WTC11 (cell line): ENCODE results near the gene KICS2. TPM values are rescaled to one million over a fixed set of nuclear protein-coding genes. Genes with fewer than 3 reads are reported as not detected.

Experiments
- ATAC-seq: fragments of 200-7000 bp; cut with Tn5 transposase; 2 replicates; pipeline ENCODE4 v1.10.0; 2021; ENCODE audit warnings: mild to moderate bottlenecking, moderate library complexity
- CTCF ChIA-PET: fragments of 300-600 bp; sonication (Branson Sonifier 250); formaldehyde crosslinking; loops from one replicate; lab custom pipeline; 2021; ENCODE audit warnings: antibody characterized with exemption; lab: Charles Lee
- POLR2A ChIA-PET: fragments of 350-600 bp; sonication (Branson Sonifier 250); formaldehyde crosslinking; loops from one replicate; lab custom pipeline; 2021; ENCODE audit warnings: antibody characterized with exemption; lab: Charles Lee
- DNase-seq: peaks from one replicate; pipeline ENCODE4 v3.0.0; 2021; ENCODE audit warnings: low spot score
- H3K27ac Mint-ChIP-seq: 2 replicates; pipeline ENCODE4 v1.8.0; 2021; ENCODE audit warnings: mixed read lengths
- H3K27me3 Mint-ChIP-seq: 2 replicates; pipeline ENCODE4 v1.8.0; 2021; ENCODE audit warnings: low read depth, mild to moderate bottlenecking, moderate library complexity, mixed read lengths
- H3K36me3 Mint-ChIP-seq: 2 replicates; pipeline ENCODE4 v1.8.0; 2021; ENCODE audit warnings: mixed read lengths
- H3K4me1 Mint-ChIP-seq: 2 replicates; pipeline ENCODE4 v1.8.0; 2022; ENCODE audit warnings: mixed read lengths
- H3K4me3 Mint-ChIP-seq: 2 replicates; pipeline ENCODE4 v1.8.0; 2021; ENCODE audit warnings: mild to moderate bottlenecking, moderate library complexity, mixed read lengths
- H3K9me3 Mint-ChIP-seq: 2 replicates; pipeline ENCODE4 v1.8.0; 2021; ENCODE audit warnings: mixed read lengths
- ARID4B ChIP-seq: sonication (generic); formaldehyde crosslinking; IDR thresholded peaks from 2 replicates; pipeline ENCODE4 v1.8.0; 2023; ENCODE audit warnings: missing genetic modification reagents, mild to moderate bottlenecking, borderline replicate concordance
- ATF2 ChIP-seq: sonication (generic); formaldehyde crosslinking; IDR thresholded peaks from 2 replicates; pipeline ENCODE4 v1.8.1; 2022; ENCODE audit warnings: low read depth, missing genetic modification reagents, borderline replicate concordance
- CDX4 ChIP-seq: fragments of 250-450 bp; sonication (Bioruptor Pico); IDR thresholded peaks from 2 replicates; pipeline ENCODE4 v1.9.0; 2021; ENCODE audit warnings: moderate library complexity, mild to moderate bottlenecking, inconsistent platforms, borderline replicate concordance
- E2F1 ChIP-seq: sonication (generic); formaldehyde crosslinking; IDR thresholded peaks from 2 replicates; pipeline ENCODE4 v1.8.0; 2022; ENCODE audit warnings: mild to moderate bottlenecking, missing genetic modification reagents
- E2F5 ChIP-seq: sonication (generic); formaldehyde crosslinking; IDR thresholded peaks from 2 replicates; pipeline ENCODE4 v1.8.1; 2022; ENCODE audit warnings: mild to moderate bottlenecking, moderate library complexity, missing genetic modification reagents
- EMX1 ChIP-seq: fragments of 250-450 bp; sonication (Bioruptor Pico); IDR thresholded peaks from 2 replicates; pipeline ENCODE4 v1.8.0; 2021; ENCODE audit warnings: mild to moderate bottlenecking
- HMGA2 ChIP-seq: fragments of 250-450 bp; sonication (Bioruptor Pico); IDR thresholded peaks from 2 replicates; pipeline ENCODE4 v1.4.0; 2021; ENCODE audit warnings: mild to moderate bottlenecking, moderate library complexity
- HMGXB4 ChIP-seq: sonication (generic); formaldehyde crosslinking; IDR thresholded peaks from 2 replicates; pipeline ENCODE4 v1.8.1; 2023; ENCODE audit warnings: mild to moderate bottlenecking, moderate library complexity, missing genetic modification reagents
- IRF2 ChIP-seq: sonication (generic); formaldehyde crosslinking; IDR thresholded peaks from 2 replicates; pipeline ENCODE4 v1.8.0; 2022; ENCODE audit warnings: low read depth, missing genetic modification reagents, borderline replicate concordance
- JUN ChIP-seq: sonication (generic); formaldehyde crosslinking; IDR thresholded peaks from 2 replicates; pipeline ENCODE4 v1.8.0; 2023; ENCODE audit warnings: mild to moderate bottlenecking, missing genetic modification reagents
- MXD4 ChIP-seq: fragments of 250-450 bp; sonication (Bioruptor Pico); IDR thresholded peaks from 2 replicates; pipeline ENCODE4 v1.8.0; 2021; ENCODE audit warnings: mild to moderate bottlenecking, moderate library complexity, borderline replicate concordance
- PRRX2 ChIP-seq: fragments of 250-450 bp; sonication (Bioruptor Pico); IDR thresholded peaks from 2 replicates; pipeline ENCODE4 v1.8.0; 2021; ENCODE audit warnings: mild to moderate bottlenecking
- RELA ChIP-seq: sonication (generic); formaldehyde crosslinking; IDR thresholded peaks from 2 replicates; pipeline ENCODE4 v1.8.1; 2022; ENCODE audit warnings: missing genetic modification reagents, mild to moderate bottlenecking, borderline replicate concordance
- TEAD1 ChIP-seq: sonication (generic); formaldehyde crosslinking; IDR thresholded peaks from 2 replicates; pipeline ENCODE4 v1.8.0; 2022; ENCODE audit warnings: mild to moderate bottlenecking, missing genetic modification reagents
- TEAD4 ChIP-seq: sonication (generic); formaldehyde crosslinking; IDR thresholded peaks from 2 replicates; pipeline ENCODE4 v1.8.0; 2022; ENCODE audit warnings: mild to moderate bottlenecking, missing genetic modification reagents
- ZNF121 ChIP-seq: sonication (generic); formaldehyde crosslinking; IDR thresholded peaks from 2 replicates; pipeline ENCODE4 v1.8.0; 2023; ENCODE audit warnings: missing genetic modification reagents
- ZNF232 ChIP-seq: sonication (generic); formaldehyde crosslinking; IDR thresholded peaks from 2 replicates; pipeline ENCODE4 v1.8.0; 2022; ENCODE audit warnings: mild to moderate bottlenecking, missing genetic modification reagents
- ZNF281 ChIP-seq: sonication (generic); formaldehyde crosslinking; IDR thresholded peaks from 2 replicates; pipeline ENCODE4 v1.8.0; 2023; ENCODE audit warnings: mild to moderate bottlenecking, missing genetic modification reagents
- total RNA-seq: library from RNA; stranded (reverse); gene quantifications from 3 replicates; pipeline ENCODE4 v1.2.3, GENCODE V29; 2021

The KICS2 gene
- total RNA-seq, 1 experiment from 2014 or later = 10.7 TPM

- TF ChIP-seq ARID4B (CRISPR knock-in tag) = no peak
Observed at GRCh38 chr12:64205542-64205941, 16.6 kb downstream of the KICS2 start (continued).

- peaks cover 9% of the 10 kb centered on the region for H3K9me3 Mint-ChIP-seq
- TF ChIP-seq ARID4B (CRISPR knock-in tag) = no peak
- no peak for TF ChIP-seq IRF2 (CRISPR knock-in tag)
- no peak for TF ChIP-seq EMX1
- TF ChIP-seq E2F1 (CRISPR knock-in tag) = no peak
- TF ChIP-seq RELA (CRISPR knock-in tag) = no peak
- TF ChIP-seq MXD4 (CRISPR knock-in tag) = no peak
- no peak for TF ChIP-seq ZNF121 (CRISPR knock-in tag)
- TF ChIP-seq PRRX2 (CRISPR knock-in tag) = no peak
- TF ChIP-seq HMGXB4 (CRISPR knock-in tag) = no peak
- no peak for TF ChIP-seq ZNF281
- TF ChIP-seq TEAD4 (CRISPR knock-in tag) = no peak
- no peak for TF ChIP-seq E2F5 (CRISPR knock-in tag)
- no peak for TF ChIP-seq CDX4
- no peak for TF ChIP-seq TEAD1 (CRISPR knock-in tag)
- no peak for TF ChIP-seq JUN (CRISPR knock-in tag)
- TF ChIP-seq HMGA2 (CRISPR knock-in tag) = no peak
- TF ChIP-seq ATF2 (CRISPR knock-in tag) = no peak
- no peak for TF ChIP-seq ZNF232 (CRISPR knock-in tag)
- ChIA-PET CTCF (no interaction called here), POLR2A (no interaction called here)
- peaks cover 19% of the 10 kb centered on the region for H3K36me3 Mint-ChIP-seq
- H3K27me3 Mint-ChIP-seq = no peaks in the 10 kb centered on the region
- H3K4me3 Mint-ChIP-seq = no peak overlapping the region
- no peaks in the 10 kb centered on the region for H3K4me1 Mint-ChIP-seq
- H3K27ac Mint-ChIP-seq = no peak overlapping the region
- DNase-seq (no peak), ATAC-seq (no peak)
Observed at GRCh38 chr12:64203775-64204174, 18.3 kb downstream of the KICS2 start.
